OCI-LY1 (cell line): ENCODE data around the gene NALCN.

Experiments used
- H2AFZ ChIP-seq: fragments of 200-600 bp; sonication (generic), shearing (Covaris generic); 2 replicates; pipeline ENCODE4 v1.6.0; 2014; ENCODE audit warnings: antibody characterized with exemption, mild to moderate bottlenecking, low read length
- H3F3A ChIP-seq: fragments of 200-600 bp; sonication (generic), shearing (Covaris generic); 2 replicates; pipeline ENCODE4 v1.6.0; 2014; ENCODE audit warnings: mild to moderate bottlenecking, antibody characterized with exemption, low read length, moderate library complexity; ENCODE audit not compliant: insufficient read depth
- H3K27ac ChIP-seq: fragments of 200-600 bp; sonication (generic); 2 replicates; pipeline ENCODE4 v1.5.1; 2014; ENCODE audit warnings: low read length, mixed run types, mild to moderate bottlenecking, low read depth; ENCODE audit not compliant: poor library complexity, severe bottlenecking
- H3K27me3 ChIP-seq: fragments of 200-600 bp; sonication (generic); 2 replicates; pipeline ENCODE4 v1.6.0; 2014; ENCODE audit warnings: antibody characterized with exemption, mild to moderate bottlenecking, low read length, moderate library complexity; ENCODE audit not compliant: insufficient read depth
- H3K36me3 ChIP-seq: fragments of 200-600 bp; sonication (generic); 2 replicates; pipeline ENCODE4 v1.6.1; 2014; ENCODE audit warnings: mild to moderate bottlenecking, antibody characterized with exemption, low read length, moderate library complexity, mixed read lengths; ENCODE audit not compliant: insufficient read depth
- H3K4me1 ChIP-seq: fragments of 200-600 bp; sonication (generic); 2 replicates; pipeline ENCODE4 v1.5.1; 2014; ENCODE audit warnings: mild to moderate bottlenecking, low read length, moderate library complexity; ENCODE audit not compliant: insufficient read depth, severe bottlenecking
- H3K4me2 ChIP-seq: fragments of 200-600 bp; sonication (generic), shearing (Covaris generic); 2 replicates; pipeline ENCODE4 v1.6.1; 2014; ENCODE audit warnings: low read length
- H3K4me3 ChIP-seq: fragments of 200-600 bp; sonication (generic); 2 replicates; pipeline ENCODE4 v1.5.1; 2014; ENCODE audit warnings: low read length, low read depth, mild to moderate bottlenecking, mixed read lengths; ENCODE audit not compliant: poor library complexity, severe bottlenecking
- H3K79me2 ChIP-seq: fragments of 200-600 bp; shearing (Covaris generic); 2 replicates; pipeline ENCODE4 v1.6.1; 2016; ENCODE audit warnings: mixed run types, low read length, mixed read lengths; ENCODE audit not compliant: insufficient read depth
- H3K9ac ChIP-seq: fragments of 200-600 bp; sonication (generic), shearing (Covaris generic); 2 replicates; pipeline ENCODE4 v1.6.1; 2014; ENCODE audit warnings: mild to moderate bottlenecking, low read length, mixed read lengths
- H3K9me2 ChIP-seq: fragments of 200-600 bp; sonication (generic), shearing (Covaris generic); 2 replicates; pipeline ENCODE4 v1.6.1; 2014; ENCODE audit warnings: low read depth, mild to moderate bottlenecking, low read length, mixed read lengths
- H3K9me3 ChIP-seq: fragments of 200-600 bp; shearing (Covaris generic); 2 replicates; pipeline ENCODE4 v1.6.1; 2014; ENCODE audit warnings: low read length, mixed read lengths
- H4K20me1 ChIP-seq: fragments of 200-600 bp; sonication (generic), shearing (Covaris generic); 2 replicates; pipeline ENCODE4 v1.6.0; 2016; ENCODE audit warnings: mild to moderate bottlenecking, low read length; ENCODE audit not compliant: insufficient read depth
- CTCF ChIP-seq: fragments of 200-600 bp; sonication (generic), shearing (Covaris generic); IDR thresholded peaks from 2 replicates; pipeline ENCODE4 v1.5.1; 2017; ENCODE audit warnings: mild to moderate bottlenecking, antibody characterized with exemption, low read length, moderate library complexity, mixed read lengths
- EZH2 ChIP-seq: fragments of 200-600 bp; sonication (generic), shearing (Covaris generic); IDR thresholded peaks from 2 replicates; pipeline ENCODE4 v1.8.0; 2017; ENCODE audit warnings: borderline replicate concordance, mixed run types, mild to moderate bottlenecking, antibody characterized with exemption, low read length, moderate library complexity, mixed read lengths

NALCN gene

GRCh38 chr13:101018720-101019119 is 397.6 kb downstream of the NALCN start:
- no peaks in the 10 kb centered on the region for H3F3A ChIP-seq
- no peaks in the 10 kb centered on the region for H3K79me2 ChIP-seq
- peaks cover 4% of the 10 kb centered on the region; the same call in 1 of the 2 replicates for H3K27me3 ChIP-seq
- H3K4me3 ChIP-seq, result no peak overlapping the region
- no peak overlapping the region for H3K4me2 ChIP-seq
- no peak overlapping the region for H3K9ac ChIP-seq
- H2AFZ ChIP-seq, result no peak overlapping the region
- H3K4me1 ChIP-seq, result no peaks in the 10 kb centered on the region
- TF ChIP-seq EZH2, result no peak
- H4K20me1 ChIP-seq, result no peaks in the 10 kb centered on the region
- no peak overlapping the region for H3K27ac ChIP-seq
- no peaks in the 10 kb centered on the region for H3K36me3 ChIP-seq
- no peaks in the 10 kb centered on the region for H3K9me3 ChIP-seq
- no peaks in the 10 kb centered on the region for H3K9me2 ChIP-seq

GRCh38 chr13:101017123-101017872 is 399.0 kb downstream of the NALCN start:
- H3K9ac ChIP-seq, result no peak overlapping the region
- no peaks in the 10 kb centered on the region for H4K20me1 ChIP-seq
- no peak overlapping the region for H2AFZ ChIP-seq
- no peaks in the 10 kb centered on the region for H3K9me3 ChIP-seq
- H3K27me3 ChIP-seq, result peaks cover 4% of the 10 kb centered on the region; the same call in 1 of the 2 replicates
- H3K27ac ChIP-seq, result no peak overlapping the region
- TF ChIP-seq CTCF (no peak), EZH2 (no peak)
- no peaks in the 10 kb centered on the region for H3K36me3 ChIP-seq
- H3K4me1 ChIP-seq, result no peaks in the 10 kb centered on the region
- no peaks in the 10 kb centered on the region for H3K9me2 ChIP-seq
- no peak overlapping the region for H3K4me3 ChIP-seq
- no peaks in the 10 kb centered on the region for H3F3A ChIP-seq
- no peak overlapping the region for H3K4me2 ChIP-seq
- no peaks in the 10 kb centered on the region for H3K79me2 ChIP-seq

- H2AFZ ChIP-seq, result no peak overlapping the region
- no peaks in the 10 kb centered on the region for H3K36me3 ChIP-seq
- H3K9ac ChIP-seq, result no peak overlapping the region
- TF ChIP-seq CTCF (no peak), EZH2 (no peak)
- H3F3A ChIP-seq, result no peaks in the 10 kb centered on the region
- H3K9me3 ChIP-seq, result no peaks in the 10 kb centered on the region
- no peaks in the 10 kb centered on the region for H3K79me2 ChIP-seq
- H3K27me3 ChIP-seq, result peaks cover 4% of the 10 kb centered on the region; the same call in 1 of the 2 replicates
- H3K27ac ChIP-seq, result no peak overlapping the region
- H3K4me2 ChIP-seq, result no peak overlapping the region
- no peak overlapping the region for H3K4me3 ChIP-seq
- H3K4me1 ChIP-seq, result no peaks in the 10 kb centered on the region
- no peaks in the 10 kb centered on the region for H4K20me1 ChIP-seq
- no peaks in the 10 kb centered on the region for H3K9me2 ChIP-seq
Observed at GRCh38 chr13:101016475-101016874, 399.8 kb downstream of the NALCN start.

GRCh38 chr13:101013245-101013644 is 403.1 kb downstream of the NALCN start:
- Histone ChIP-seq H3F3A (no peaks in the 10 kb centered on the region), H3K4me3 (no peak overlapping the region), H3K27ac (no peak overlapping the region), H3K79me2 (no peaks in the 10 kb centered on the region), H3K4me2 (no peak overlapping the region), H3K9me3 (no peaks in the 10 kb centered on the region), H3K9me2 (no peaks in the 10 kb centered on the region), H2AFZ (no peak overlapping the region), H4K20me1 (no peaks in the 10 kb centered on the region), H3K9ac (no peak overlapping the region), H3K36me3 (no peaks in the 10 kb centered on the region), H3K27me3 (peaks cover 4% of the 10 kb centered on the region; the same call in 1 of the 2 replicates), H3K4me1 (no peaks in the 10 kb centered on the region)
- TF ChIP-seq CTCF (no peak), EZH2 (no peak)
